Skeletal muscle cell (primary cell): Measurements from ENCODE around the gene SINHCAF.
A peak's percentile ranks its signal among the peaks of the same experiment; 100 is the strongest.

Experiments used
- DNase-seq: peaks from one replicate; pipeline ENCODE4 v3.0.0-alpha.2; 2010; ENCODE audit warnings: low read depth
- H3K4me3 ChIP-seq: 2 replicates; pipeline ENCODE4 v1.5.1; 2011; ENCODE audit warnings: low read depth, mild to moderate bottlenecking, control low read depth, low read length, moderate library complexity

SINHCAF gene

DNA sequence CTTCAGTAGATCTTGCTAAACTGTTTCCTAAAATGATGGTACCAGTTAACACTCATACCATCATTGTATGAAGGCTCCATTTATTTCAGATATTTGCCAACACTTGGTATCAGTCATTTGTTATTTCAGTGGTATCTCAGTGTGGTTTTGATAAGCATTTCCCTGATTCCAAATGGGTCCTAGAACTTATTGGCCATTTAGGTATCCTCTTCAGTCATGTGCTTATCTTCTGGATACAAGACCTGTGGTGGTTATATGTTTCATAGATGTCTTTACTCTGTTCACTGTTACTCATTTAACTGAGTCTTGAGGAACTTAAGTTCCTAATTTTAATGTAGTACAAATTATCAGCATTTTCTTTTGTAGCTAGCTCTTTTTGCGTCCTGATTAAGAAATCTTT lies 13.5 kb downstream of the SINHCAF start:
- no peak for DNase-seq
- no peak overlapping the region for H3K4me3 ChIP-seq

DNA sequence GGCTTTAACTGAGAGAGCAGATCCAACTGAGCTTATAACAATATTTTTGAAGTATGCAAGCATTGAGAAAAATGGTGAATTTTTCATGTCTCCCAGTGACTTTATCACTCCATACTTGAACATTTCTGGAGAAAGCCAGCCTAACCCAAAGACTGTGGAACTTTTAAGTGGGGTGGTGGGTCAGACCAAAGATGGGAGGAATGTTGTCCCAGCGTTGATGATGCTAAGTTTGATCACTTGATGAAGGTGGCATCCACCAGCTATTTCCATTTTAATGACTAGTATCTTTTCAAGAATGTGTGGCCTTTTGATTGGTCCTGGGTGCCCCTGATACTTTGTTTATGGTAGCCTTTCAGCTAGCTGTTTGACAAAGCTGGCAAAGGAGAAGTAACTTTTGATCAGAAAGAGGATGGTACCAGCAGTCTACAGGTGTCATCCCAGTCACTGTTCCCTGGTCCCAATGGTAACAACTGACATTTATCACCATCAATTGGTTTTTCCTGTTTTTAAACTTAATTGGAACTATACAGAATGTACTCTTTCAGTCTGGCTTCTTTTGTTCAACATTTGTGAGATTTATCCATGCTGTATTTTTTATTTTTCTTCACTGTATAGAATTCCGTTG lies 14.2 kb downstream of the SINHCAF start:
- H3K4me3 ChIP-seq = no peak overlapping the region
- DNase-seq = no peak

- DNase-seq = no peak
- no peak overlapping the region for H3K4me3 ChIP-seq
These were observed 15.5 kb downstream of the SINHCAF start for GRCh38 chr12:31310488-31310887.

GRCh38 chr12:31309279-31309678 lies 16.7 kb downstream of the SINHCAF start:
- DNase-seq = no peak
- no peak overlapping the region for H3K4me3 ChIP-seq

DNA sequence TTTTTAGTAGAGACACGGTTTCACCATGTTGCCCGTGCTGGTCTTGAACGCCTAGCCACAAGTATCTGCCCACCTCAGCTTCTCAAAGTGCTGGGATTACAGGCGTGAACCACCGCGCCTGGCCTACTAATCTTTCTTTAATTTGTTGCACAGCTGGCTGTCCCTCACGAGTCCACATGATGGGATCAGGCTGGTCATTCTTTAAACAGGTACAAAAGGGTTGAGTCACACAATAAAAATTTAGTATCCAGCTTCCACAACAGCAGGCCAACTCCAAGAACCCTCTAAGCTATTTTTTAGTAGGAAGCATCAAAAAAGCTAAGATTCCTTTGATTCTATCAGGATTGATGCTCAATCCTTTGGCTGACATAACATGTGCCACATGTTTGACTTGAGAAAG lies 17.8 kb downstream of the SINHCAF start:
- no peak for DNase-seq
- H3K4me3 ChIP-seq = no peak overlapping the region

GRCh38 chr12:31306866-31307265 lies 19.1 kb downstream of the SINHCAF start:
- no peak overlapping the region for H3K4me3 ChIP-seq
- DNase-seq = no peak

GRCh38 chr12:31303466-31303865 lies 22.5 kb downstream of the SINHCAF start:
- DNase-seq = no peak
- H3K4me3 ChIP-seq = no peak overlapping the region

GRCh38 chr12:31301311-31301710 lies 24.6 kb downstream of the SINHCAF start:
- DNase-seq = no peak
- H3K4me3 ChIP-seq = no peak overlapping the region

GRCh38 chr12:31300783-31301182 lies 25.2 kb downstream of the SINHCAF start:
- H3K4me3 ChIP-seq = no peak overlapping the region
- no peak for DNase-seq

- no peak for DNase-seq
- no peak overlapping the region for H3K4me3 ChIP-seq
These were observed 25.6 kb downstream of the SINHCAF start for GRCh38 chr12:31300341-31300740.

DNA sequence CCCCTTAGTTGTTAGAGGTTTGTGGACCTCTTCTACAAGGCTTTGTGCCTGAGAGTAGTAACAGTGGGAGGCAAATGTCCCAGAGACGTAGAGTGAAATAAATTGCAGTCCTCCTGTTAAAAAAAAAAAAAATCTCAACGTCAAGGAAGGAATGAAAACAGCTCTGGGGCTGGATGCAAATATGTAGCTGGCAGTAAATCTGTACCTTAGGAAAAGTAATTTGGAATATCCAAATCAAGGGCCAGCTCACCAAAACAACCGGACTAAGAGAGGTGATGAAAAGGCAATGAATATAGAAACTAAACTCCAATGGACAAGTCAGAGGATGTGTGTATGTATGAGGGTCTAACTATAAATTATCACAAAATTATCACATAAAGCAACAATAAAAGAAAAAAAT lies 27.0 kb downstream of the SINHCAF start:
- no peak overlapping the region for H3K4me3 ChIP-seq
- DNase-seq = no peak

DNA sequence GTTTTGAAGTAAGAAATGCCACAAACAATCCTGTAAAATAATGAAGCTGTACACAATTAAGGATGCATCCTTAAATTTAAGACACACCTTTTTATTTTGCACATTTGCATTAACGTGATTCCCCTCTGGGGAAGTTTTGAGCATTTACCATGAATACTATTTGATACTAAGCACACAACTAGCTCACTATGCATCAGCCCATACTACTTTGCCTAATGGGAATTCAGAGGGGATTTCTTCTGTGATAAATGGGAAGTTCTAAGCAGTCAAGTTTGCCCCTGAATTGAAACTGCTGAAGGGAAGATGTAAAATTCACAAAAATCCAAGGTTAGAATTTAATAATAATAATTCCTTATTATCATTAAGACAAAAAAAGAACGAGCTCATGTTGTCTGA lies 27.4 kb downstream of the SINHCAF start:
- DNase-seq = no peak
- H3K4me3 ChIP-seq = no peak overlapping the region

DNA sequence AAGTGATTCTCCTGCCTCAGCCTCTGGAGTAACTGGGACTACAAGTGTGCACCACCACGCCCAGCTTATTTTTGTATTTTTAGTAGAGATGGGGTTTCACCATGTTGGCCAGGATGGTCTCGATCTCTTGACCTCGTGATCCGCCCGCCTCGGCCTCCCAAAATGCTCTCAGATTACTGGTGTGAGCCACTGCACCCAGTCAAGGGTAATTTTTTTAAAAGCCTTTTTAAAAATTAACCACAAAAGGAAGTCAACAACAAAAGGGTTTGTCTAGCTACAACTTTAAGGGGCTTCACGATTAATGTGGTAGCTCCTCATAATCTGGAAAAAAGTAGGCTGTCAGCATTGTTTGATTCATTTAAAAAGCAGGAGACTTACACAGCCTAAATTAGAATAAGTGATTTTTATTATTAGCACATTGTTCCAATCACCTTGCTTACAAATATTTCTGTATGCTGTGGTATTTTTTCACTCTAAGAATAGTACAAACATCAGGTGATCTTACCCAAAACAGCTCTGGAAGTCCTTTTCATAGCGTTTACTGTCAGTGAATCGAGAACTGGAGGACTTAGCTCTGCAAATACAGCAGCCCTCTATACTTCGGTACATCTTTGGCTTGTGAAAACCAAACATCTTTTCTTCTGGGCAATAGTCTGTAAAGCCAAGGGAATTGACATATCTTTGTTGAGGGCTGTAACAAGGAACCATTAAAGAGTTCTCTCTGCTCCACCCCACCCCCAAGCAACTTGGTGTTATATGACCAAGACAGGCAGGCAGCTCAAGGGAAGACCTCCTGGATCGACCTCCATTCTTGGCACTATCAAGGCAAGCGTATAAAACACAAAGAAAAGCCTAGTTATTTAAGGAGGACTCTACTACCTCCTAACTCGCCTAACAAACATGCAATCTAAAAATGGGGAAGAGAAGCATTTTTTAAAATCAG lies 28.1 kb downstream of the SINHCAF start:
- no peak overlapping the region for H3K4me3 ChIP-seq
- no peak for DNase-seq

DNA sequence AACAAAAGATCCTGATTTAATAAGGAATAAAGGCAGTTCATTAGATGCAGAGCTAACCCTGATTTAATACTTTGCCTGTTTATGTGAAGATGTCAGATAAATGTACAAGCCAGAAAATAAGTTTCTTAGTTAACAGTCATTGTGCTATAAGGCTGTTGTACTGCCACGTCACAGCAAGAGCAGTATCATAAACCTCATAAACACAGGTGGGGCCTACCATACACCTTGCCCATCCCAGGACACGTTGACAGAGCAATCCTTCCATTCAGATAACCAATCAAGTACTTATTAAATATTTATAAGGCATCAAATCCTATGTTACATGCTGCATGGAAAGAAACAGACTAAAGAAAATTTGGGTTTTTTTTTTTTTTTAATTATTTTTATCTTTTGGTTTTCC lies 36.5 kb downstream of the SINHCAF start:
- no peak overlapping the region for H3K4me3 ChIP-seq
- no peak for DNase-seq

DNA sequence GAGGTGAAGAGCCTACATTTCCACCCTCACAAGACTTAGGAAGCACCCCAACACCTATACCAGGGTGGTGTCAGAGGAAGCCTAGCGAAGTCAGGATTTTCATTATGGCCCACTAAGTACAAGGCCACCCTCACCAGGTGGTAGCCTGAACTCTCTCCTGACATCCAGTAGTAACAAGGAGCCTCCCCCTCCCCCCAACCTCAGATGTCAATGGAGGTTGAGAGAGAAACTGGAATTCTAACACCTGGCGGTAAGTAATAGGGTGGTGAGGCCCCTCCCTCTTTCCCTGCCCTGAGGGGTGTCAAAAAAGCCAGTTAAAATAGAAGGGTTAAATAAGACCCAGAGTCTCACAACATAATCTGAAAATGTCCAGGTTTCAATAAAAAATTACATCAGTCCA lies 37.6 kb downstream of the SINHCAF start:
- no peak overlapping the region for H3K4me3 ChIP-seq
- no peak for DNase-seq

DNA sequence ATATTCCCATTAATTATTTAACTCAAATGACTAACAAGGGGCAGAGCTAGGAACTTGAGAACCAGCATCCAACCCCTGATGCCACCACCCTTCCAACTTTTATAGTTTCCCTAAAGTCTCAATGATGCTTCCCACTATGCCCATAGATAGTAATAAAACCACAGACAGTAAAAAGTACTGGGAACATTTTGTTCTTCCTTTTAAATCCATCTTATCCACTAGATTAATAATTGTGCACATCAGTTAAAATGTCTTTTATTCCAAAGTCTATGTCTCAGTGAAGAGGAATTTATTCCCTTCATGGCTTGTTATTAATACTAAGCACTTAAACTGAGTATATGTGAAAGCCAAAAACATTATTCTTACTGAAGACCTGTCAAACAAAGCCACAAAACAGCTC lies 45.8 kb downstream of the SINHCAF start:
- DNase-seq = peak; percentile 9
- no peak overlapping the region for H3K4me3 ChIP-seq

DNA sequence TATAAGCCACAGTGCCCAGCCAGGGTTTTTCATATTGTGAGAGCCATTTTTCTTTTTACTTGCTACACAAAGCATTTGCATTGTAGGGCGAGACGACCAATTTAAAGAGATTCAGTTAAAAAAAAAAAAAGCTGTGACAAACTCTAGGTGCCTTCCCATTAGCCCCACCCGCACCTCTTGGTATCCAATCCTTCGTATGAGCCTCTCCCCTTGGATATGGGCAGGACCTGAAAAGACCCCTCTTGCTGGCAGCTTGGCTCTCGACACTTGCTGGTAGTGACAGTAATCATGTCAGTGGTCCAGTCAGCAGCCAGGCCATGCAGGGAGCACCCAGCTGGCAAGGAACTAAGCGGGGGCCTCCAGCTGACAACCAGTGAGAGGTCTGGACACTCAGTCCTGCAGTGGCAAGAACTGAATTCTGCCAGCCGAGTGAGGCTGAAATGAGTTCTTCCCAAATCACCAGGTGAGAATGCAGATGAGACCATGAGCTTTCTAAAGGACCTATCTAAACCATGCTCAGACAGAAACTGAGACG lies 46.5 kb downstream of the SINHCAF start:
- no peak for DNase-seq
- no peak overlapping the region for H3K4me3 ChIP-seq

DNA sequence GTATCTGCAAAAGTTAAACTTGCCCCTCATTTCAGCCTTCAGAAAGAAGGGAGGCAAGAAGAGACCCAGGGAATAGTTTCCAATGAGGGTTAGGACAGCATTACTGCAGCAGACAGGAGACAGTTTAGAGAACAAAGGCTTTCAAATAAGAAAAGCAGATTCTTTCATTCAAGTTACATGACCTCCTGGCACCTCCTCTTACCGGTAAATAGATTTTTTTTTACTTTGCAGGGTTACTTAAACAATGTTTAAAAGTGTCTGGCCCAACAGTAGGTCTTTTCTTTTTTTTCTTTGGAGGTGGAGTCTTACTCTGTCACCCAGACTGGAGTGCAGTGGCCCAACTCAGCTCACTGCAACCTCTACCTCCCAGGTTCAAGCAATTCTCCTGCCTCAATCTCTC lies 47.1 kb downstream of the SINHCAF start:
- H3K4me3 ChIP-seq = no peak overlapping the region
- no peak for DNase-seq

DNA sequence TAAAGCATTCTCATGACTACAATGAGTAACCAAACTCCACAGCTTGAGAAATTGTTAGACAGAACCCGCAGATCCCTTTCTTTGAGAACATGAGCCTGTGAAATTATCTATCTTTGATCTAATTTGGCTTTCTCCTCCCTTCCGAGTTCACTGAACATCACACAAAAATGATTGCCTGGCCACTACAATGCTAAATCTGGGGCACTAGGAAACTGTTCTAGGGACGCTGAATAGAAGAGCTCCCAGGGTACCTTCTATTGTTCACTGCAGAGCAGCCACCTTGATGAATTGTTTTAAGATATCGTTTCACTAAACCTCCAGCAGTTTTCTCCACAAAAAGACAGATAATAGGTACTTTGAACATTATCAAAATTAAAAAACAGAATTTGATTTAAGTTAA lies 47.5 kb downstream of the SINHCAF start:
- H3K4me3 ChIP-seq = no peak overlapping the region
- DNase-seq = no peak

- H3K4me3 ChIP-seq = no peak overlapping the region
These were observed 48.9 kb downstream of the SINHCAF start for GRCh38 chr12:31277081-31277480.

GRCh38 chr12:31275491-31275890 lies 50.5 kb downstream of the SINHCAF start:
- no peak overlapping the region for H3K4me3 ChIP-seq
- no peak for DNase-seq

More at GRCh38 chr12:31277081-31277480, 48.9 kb downstream of the SINHCAF start:
- DNase-seq = no peak
